ENCODE results near the gene STAT3.
"Not testable (repeated sequence)": the region's sequence is repeated elsewhere in the genome, so short reads cannot be mapped to it uniquely, and the experiment has no call there.

Gene STAT3

DNA sequence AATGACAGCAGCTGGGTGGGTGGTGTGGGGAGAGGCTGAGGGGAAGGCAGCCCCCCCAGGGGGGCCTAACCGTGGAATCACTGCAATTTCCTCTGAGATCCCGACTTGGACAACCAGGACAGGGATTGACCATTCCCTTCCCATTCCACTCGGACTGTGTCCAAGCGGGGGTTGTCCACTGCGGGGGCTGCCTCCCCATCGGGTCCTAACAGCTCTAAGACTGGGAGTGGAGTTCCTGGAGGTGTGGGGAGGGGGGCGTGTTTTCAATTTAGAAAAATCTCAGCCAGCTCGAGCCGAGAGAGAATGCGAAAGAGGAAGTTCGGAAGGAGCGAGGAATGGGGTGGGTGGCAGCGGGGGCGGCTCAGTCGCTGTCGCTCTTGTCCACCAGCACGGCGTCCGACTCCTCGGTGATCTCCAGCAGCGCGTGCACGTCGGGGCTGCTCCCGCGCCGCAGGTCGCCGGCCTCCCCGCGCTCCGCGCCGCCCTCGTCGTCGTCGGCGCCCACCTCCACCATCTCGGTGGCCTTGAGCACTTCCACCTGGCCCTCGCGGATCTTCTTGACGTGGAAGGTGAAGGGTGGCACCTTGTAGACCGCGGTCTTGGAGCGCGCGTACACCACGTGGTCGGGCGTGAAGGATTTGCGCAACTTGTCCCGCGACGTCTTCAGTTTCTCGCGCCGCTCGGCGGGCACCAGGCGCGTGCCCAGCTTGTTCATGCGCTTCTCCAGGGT, 16.2 kb upstream of the STAT3 start:
- no peak for DNase-seq (ENCODE audit: low read depth in 1 of 2, low spot score in 1 of 2)
- in situ Hi-C loops (cut with HindIII; ENCODE audit: low pct_unique_long_range_greater_than_20kb, low sequenced_read_pairs), result no loop called here
- no peak for TF ChIP-seq JUND (IDR thresholded peaks at IDR 0.05; ENCODE audit: low read depth)

DNA sequence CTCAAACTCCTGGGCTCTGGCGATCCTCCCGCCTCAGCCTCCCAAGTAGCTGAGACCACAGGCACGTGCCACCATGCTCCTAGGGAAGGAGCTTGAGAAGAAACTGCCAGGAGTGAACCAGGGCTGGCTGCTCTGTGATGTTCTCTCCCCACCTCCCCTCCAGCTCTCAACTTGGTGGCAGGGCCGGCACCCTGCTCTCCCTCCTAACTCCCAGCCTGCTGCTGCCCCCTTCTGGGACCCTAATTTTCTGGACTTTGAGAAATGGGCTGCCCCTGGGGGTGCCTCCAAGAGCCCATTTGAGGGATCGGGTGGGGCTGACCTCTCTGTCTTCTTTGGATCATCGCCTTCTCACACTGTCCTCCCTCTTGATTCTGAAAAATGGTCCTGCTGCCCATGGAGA, 14.9 kb upstream of the STAT3 start:
- no peak for TF ChIP-seq JUND (IDR thresholded peaks at IDR 0.05; ENCODE audit: low read depth)
- DNase-seq (ENCODE audit: low read depth in 1 of 2, low spot score in 1 of 2), result peak; percentile 44 to 56
- in situ Hi-C loops (cut with HindIII; ENCODE audit: low pct_unique_long_range_greater_than_20kb, low sequenced_read_pairs), result no loop called here

DNA sequence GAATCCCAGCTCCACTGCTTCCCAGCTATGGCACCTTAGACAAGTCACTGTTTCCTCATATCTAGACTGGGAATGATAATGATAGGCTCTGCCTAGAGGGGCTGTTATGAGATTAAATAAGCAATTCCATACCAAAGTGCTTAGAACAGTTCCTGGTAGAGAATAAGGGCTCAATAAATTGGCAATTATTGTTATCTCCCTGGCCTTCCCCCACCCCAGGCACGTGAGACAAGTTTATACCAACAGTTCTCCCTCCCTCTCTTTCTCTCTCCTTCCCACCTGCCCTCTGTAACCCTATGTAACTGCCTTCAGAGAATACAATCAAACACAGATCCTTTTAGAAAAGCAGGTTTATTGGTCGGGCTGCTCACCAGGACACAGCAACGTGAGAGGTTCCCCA, 13.9 kb upstream of the STAT3 start:
- in situ Hi-C loops (cut with HindIII; ENCODE audit: low pct_unique_long_range_greater_than_20kb, low sequenced_read_pairs), result no loop called here
- no peak for DNase-seq (ENCODE audit: low read depth in 1 of 2, low spot score in 1 of 2)
- TF ChIP-seq JUND (IDR thresholded peaks at IDR 0.05; ENCODE audit: low read depth), result no peak

DNA sequence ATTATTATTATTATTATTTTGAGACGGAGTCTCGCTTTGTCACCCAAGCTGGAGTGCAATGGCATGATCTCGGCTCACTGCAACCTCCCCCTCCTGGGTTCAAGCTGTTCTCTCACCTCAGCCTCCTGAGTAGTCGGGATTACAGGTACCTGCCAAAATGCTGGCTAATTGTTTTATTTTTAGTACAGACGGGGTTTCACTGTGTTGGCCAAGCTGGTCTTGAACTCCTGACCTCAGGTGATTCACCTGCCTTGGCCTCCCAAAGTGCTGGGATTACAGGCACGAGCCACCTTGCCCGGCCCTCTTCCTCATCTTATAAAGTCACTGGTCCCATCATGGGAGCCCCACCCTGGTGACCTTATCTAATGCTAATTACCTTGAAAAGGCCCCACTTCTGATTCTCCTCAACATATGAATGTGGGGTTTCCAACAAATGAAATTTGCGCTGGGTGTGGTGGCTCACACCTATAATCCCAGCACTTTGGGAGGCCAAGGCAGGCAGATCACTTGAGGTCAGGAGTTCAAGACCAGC, 12.7 kb upstream of the STAT3 start:
- in situ Hi-C loops (cut with HindIII; ENCODE audit: low pct_unique_long_range_greater_than_20kb, low sequenced_read_pairs); DNase-seq (ENCODE audit: low read depth in 1 of 2, low spot score in 1 of 2): not testable (repeated sequence)

DNA sequence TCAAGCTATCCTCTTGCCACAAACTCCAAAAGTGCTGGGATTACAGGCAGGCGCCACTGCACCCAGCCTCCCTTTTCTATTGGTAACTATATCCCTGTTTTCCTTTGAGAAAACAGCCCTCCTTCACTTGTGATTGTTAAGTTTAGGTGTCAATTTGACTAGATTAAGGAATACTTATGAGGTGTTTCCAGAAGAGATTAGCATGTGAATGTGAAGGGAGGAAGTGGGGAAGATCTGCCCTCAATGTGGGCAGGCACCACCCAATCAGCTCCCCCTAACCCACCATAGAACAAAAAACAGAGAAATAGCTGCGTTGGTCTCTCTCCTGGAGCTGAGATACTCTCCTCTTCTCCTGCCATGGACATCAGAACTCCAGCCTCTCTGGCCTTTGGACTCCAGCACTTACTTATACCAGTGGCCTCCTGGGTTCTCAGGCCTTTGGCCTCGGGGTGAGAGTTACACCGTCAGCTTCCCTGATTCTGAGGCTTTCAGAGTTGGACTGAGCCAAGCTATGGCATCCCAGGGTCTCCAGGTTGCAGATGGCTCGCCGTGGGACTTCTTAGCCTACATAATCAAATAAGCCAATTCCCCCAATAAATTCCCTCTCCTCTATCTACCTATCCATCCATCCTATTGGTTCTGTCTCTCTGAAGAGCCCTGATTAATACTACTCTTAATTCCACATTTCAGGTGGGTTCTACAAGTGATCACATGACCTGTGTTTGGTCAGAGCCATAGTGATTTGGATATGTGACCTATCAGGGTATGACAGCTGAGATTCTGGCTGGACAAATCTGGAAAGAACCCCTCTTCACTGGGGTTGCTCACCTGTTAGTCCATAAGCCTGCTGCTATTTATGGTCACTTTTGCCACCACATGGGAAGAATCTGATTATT, 12.0 kb upstream of the STAT3 start:
- in situ Hi-C loops (cut with HindIII; ENCODE audit: low pct_unique_long_range_greater_than_20kb, low sequenced_read_pairs), result no loop called here
- no peak for TF ChIP-seq JUND (IDR thresholded peaks at IDR 0.05; ENCODE audit: low read depth)
- DNase-seq (ENCODE audit: low read depth in 1 of 2, low spot score in 1 of 2), result no peak

DNA sequence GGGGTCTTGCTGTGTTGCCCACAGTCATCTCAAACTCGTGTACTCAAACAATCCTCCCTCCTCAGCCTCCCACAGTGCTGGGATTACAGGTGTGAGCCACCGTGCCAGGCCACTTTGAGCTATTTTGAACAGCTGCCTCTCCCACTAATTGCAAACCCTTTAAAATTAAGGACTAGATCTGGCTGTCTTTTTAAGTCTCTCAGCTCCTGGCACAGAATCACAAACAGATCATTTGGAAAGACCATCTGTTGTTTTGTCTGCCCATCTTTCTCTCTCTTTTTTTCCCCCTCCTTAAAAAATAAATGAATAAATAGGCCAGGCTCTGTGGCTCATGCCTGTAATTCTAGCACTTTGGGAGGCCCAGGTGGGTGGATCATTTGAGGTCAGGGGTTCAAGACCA, 10.9 kb upstream of the STAT3 start:
- in situ Hi-C loops (cut with HindIII; ENCODE audit: low pct_unique_long_range_greater_than_20kb, low sequenced_read_pairs), result no loop called here
- no peak for TF ChIP-seq JUND (IDR thresholded peaks at IDR 0.05; ENCODE audit: low read depth)
- no peak for DNase-seq (ENCODE audit: low read depth in 1 of 2, low spot score in 1 of 2)

DNA sequence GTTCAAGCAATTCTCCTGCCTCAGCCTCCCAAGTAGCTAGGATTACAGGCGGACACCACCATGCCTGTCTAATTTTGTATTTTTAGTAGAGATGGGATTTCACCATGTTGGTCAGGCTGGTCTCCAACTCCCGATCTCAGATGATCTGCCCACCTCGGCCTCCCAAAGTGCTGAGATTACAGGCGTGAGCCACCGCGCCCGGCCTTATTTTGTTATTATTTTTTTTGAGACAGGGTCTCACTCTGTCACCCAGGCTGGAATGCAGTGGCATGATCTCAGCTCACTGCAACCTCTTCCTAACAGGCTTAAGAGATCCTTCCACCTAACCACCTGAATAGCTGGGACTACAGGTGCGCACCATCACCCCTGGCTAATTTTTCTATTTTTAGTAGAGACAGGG, 7.4 kb upstream of the STAT3 start:
- DNase-seq (ENCODE audit: low read depth in 1 of 2, low spot score in 1 of 2); in situ Hi-C loops (cut with HindIII; ENCODE audit: low pct_unique_long_range_greater_than_20kb, low sequenced_read_pairs): not testable (repeated sequence)

DNA sequence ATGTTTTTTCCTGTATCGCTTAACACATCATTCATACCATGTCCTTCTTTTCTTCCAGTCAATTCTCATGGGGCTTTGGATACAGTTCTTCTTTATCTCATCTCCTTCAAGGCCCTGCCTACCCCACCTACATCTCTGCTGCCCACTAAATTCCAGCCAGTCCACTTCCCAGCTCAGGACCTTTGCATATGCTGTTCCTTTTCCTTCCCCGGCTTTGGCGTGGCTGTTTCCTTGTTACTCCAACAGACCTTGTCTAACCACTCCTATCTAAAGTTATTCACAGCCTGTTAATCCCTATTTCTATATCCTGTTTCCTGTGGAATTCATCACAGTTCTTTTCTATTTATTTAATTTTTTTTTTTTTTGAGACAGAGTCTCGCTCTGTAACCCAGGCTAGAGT, 6.6 kb upstream of the STAT3 start:
- in situ Hi-C loops (cut with HindIII; ENCODE audit: low pct_unique_long_range_greater_than_20kb, low sequenced_read_pairs), result no loop called here
- TF ChIP-seq JUND (IDR thresholded peaks at IDR 0.05; ENCODE audit: low read depth), result no peak
- DNase-seq (ENCODE audit: low read depth in 1 of 2, low spot score in 1 of 2), result no peak

DNA sequence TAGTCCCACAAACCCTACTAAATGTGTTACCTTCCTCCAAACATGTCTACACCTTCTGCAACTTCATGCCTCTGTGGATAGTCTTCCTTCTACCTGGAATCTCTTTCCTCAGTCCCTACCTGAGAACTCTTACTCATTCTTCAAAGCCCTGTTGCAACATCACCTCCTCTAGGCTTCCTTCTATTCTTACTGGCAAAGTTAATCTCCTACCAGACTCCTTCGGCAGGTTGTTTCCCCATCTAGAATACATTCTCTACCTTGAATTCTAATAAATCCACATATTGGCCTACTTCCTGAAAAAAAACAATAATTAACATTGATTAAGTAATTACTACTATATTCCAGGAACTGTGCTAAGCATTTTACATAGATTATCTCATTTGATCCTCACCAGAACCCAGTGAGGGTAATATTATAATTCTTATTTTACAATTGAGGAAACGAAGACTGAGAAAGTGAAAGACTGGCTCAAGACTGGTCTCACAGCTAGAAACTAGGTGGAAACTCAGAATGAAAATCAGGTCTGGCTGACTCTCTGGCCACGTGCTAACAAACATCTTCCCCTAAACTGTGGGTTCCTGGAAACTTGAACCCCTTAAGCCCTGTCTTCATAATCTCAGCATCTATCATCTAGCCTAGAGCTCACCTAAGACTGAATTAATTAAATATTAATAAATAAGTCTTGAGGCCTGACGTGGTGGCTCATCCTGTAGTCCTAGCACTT, 4.6 kb upstream of the STAT3 start:
- no peak for DNase-seq (ENCODE audit: low read depth in 1 of 2, low spot score in 1 of 2)
- in situ Hi-C loops (cut with HindIII; ENCODE audit: low pct_unique_long_range_greater_than_20kb, low sequenced_read_pairs), result no loop called here
- no peak for TF ChIP-seq JUND (IDR thresholded peaks at IDR 0.05; ENCODE audit: low read depth)

DNA sequence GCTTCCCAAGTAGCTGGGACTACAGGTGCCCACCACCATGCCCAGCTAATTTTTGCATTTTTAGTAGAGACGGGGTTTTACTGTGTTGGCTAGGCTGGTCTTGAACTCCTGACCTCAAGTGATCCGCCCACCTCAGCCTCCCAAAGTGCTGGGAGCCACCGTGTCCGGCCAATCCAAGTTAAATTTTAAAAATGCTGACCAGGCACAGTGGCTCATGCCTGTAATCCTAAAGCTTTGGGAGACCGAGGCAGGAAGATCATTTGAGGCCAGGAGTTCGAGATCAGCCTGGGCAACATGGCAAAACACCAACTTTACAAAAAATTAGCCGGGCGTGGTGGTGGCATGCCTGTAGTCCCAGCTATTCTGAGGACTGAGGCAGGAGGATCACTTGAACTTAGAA, 3.2 kb upstream of the STAT3 start:
- in situ Hi-C loops (cut with HindIII; ENCODE audit: low pct_unique_long_range_greater_than_20kb, low sequenced_read_pairs); DNase-seq (ENCODE audit: low read depth in 1 of 2, low spot score in 1 of 2): not testable (repeated sequence)

DNA sequence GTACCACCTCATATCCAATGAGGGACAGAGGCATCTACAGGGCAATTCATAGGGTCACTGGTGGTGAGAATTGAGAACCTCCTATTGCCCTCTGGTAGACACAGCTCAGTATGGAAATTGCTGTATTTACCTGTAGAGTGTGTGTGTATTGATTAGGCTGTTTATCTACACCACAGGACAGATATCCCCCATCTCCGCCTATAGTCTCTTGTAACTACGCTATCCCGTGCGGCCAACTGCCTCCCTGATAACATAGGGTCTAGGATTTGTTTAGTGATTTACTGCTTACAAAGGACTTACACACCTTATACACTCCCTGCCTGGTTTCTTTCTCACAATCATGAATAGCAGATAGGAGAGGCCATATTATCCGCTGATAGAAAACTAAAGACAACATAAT, 1.7 kb upstream of the STAT3 start:
- in situ Hi-C loops (cut with HindIII; ENCODE audit: low pct_unique_long_range_greater_than_20kb, low sequenced_read_pairs), result no loop called here
- TF ChIP-seq JUND (IDR thresholded peaks at IDR 0.05; ENCODE audit: low read depth), result no peak
- DNase-seq (ENCODE audit: low read depth in 1 of 2, low spot score in 1 of 2), result no peak

DNA sequence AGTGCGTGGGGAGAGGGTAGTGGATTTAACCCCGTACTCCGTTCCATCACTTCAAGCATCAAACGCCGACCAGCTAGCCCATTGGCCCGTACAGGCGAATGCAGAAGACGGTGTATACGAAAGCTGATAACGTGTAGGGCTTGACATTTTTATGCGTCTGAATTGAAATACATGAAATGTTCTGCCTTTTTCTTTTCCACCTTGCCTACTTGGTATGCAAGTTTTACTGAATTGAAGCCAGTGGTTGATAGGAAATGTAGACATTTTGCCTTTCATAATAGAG, 834 bp upstream of the STAT3 start:
- in situ Hi-C loops (cut with HindIII; ENCODE audit: low pct_unique_long_range_greater_than_20kb, low sequenced_read_pairs), result no loop called here
- TF ChIP-seq JUND (IDR thresholded peaks at IDR 0.05; ENCODE audit: low read depth), result no peak
- no peak for DNase-seq (ENCODE audit: low read depth in 1 of 2, low spot score in 1 of 2)

Data from T47D (cell line).